Calu3 (cell line): ENCODE results near the gene LARP1. TPM values are rescaled to one million over a fixed set of nuclear protein-coding genes. Genes with fewer than 3 reads are reported as not detected.

Experiments
- BruUV-seq: library from RNA; stranded (reverse); fragments of 400-500 nt; replicated peaks from 2 replicates; lab custom pipeline; 2021; lab: Mats Ljungman, UMichigan
- CTCF ChIA-PET: fragments of 300-600 bp; sonication (Branson Sonifier 250); formaldehyde crosslinking; loops from one replicate; lab custom pipeline; 2022; ENCODE audit warnings: antibody characterized with exemption; lab: Charles Lee
- DNase-seq: peaks from one replicate; pipeline ENCODE4 v3.0.0; 2022
- H3K27ac Mint-ChIP-seq: one replicate; pipeline ENCODE4 v1.8.0; 2022; ENCODE audit warnings: mixed read lengths; ENCODE audit not compliant: unreplicated experiment
- H3K27me3 Mint-ChIP-seq: one replicate; pipeline ENCODE4 v1.8.0; 2022; ENCODE audit warnings: mixed read lengths; ENCODE audit not compliant: unreplicated experiment
- H3K36me3 Mint-ChIP-seq: one replicate; pipeline ENCODE4 v1.8.0; 2022; ENCODE audit warnings: mild to moderate bottlenecking, moderate library complexity, mixed read lengths; ENCODE audit not compliant: insufficient read depth, unreplicated experiment
- H3K4me1 Mint-ChIP-seq: one replicate; pipeline ENCODE4 v1.8.0; 2022; ENCODE audit warnings: mild to moderate bottlenecking, low read depth, mixed read lengths; ENCODE audit not compliant: unreplicated experiment
- H3K4me3 Mint-ChIP-seq: one replicate; pipeline ENCODE4 v1.8.0; 2022; ENCODE audit warnings: mild to moderate bottlenecking, low read depth, moderate library complexity, mixed read lengths; ENCODE audit not compliant: unreplicated experiment
- H3K9me3 Mint-ChIP-seq: one replicate; pipeline ENCODE4 v1.8.0; 2022; ENCODE audit warnings: low read depth, mixed read lengths; ENCODE audit not compliant: unreplicated experiment
- CTCF ChIP-seq: fragments of 200-600 bp; IDR thresholded peaks from one replicate; pipeline ENCODE4 v1.8.0; 2022; ENCODE audit warnings: antibody characterized with exemption; ENCODE audit not compliant: unreplicated experiment
- intact Hi-C: fragments of 100-400 bp; cut with micrococcal nuclease; formaldehyde crosslinking; loops from one replicate; pipeline ENCODE4 v1.10.0; 2022; ENCODE audit not compliant: unreplicated experiment
- total RNA-seq: library from RNA; stranded (reverse); gene quantifications from 2 replicates; pipeline ENCODE4 v1.2.3, GENCODE V29; 2022

LARP1 gene
- total RNA-seq, 1 experiment from 2014 or later: 339 TPM

- no TSS peak for BruUV-seq
- H3K27me3 Mint-ChIP-seq: no peaks in the 10 kb centered on the region
- DNase-seq: no peak
- intact Hi-C loops: no loop called here
- CTCF ChIA-PET: no interaction called here
- no peak overlapping the region for H3K4me3 Mint-ChIP-seq
- no peak overlapping the region for H3K27ac Mint-ChIP-seq
- H3K9me3 Mint-ChIP-seq: no peaks in the 10 kb centered on the region
- no peak for TF ChIP-seq CTCF
- peaks cover 63% of the 10 kb centered on the region for H3K36me3 Mint-ChIP-seq
- H3K4me1 Mint-ChIP-seq: peaks cover 12% of the 10 kb centered on the region
These were observed 40.0 kb downstream of the LARP1 start for GRCh38 chr5:154795235-154795596.

- TF ChIP-seq CTCF: no peak
- intact Hi-C loops: no loop called here
- Mint-ChIP-seq H3K27ac (no peak overlapping the region), H3K27me3 (no peaks in the 10 kb centered on the region), H3K4me1 (peaks cover 12% of the 10 kb centered on the region), H3K36me3 (peaks cover 75% of the 10 kb centered on the region), H3K4me3 (no peak overlapping the region), H3K9me3 (no peaks in the 10 kb centered on the region)
- CTCF ChIA-PET: interaction anchor here (0.7 kb wide), 1 partner anchor 145 kb away, joined by 3 read pairs; no protein-coding TSS in a partner anchor
- DNase-seq: no peak
- BruUV-seq: no TSS peak
These were observed 42.6 kb downstream of the LARP1 start for GRCh38 chr5:154797762-154798161.

- no TSS peak for BruUV-seq
- CTCF ChIA-PET: interaction anchor here (0.6 kb wide), 1 partner anchor 45 kb away, joined by 3 read pairs; no protein-coding TSS in a partner anchor
- H3K27ac Mint-ChIP-seq: no peak overlapping the region
These were observed 45.4 kb downstream of the LARP1 start for GRCh38 chr5:154800582-154800981.

GRCh38 chr5:154801083-154801482 lies 45.9 kb downstream of the LARP1 start:
- CTCF ChIA-PET: interaction anchor here (0.6 kb wide), 1 partner anchor 45 kb away, joined by 3 read pairs; no protein-coding TSS in a partner anchor
- H3K9me3 Mint-ChIP-seq: no peaks in the 10 kb centered on the region
- no peak for TF ChIP-seq CTCF
- no peak for DNase-seq
- peaks cover 84% of the 10 kb centered on the region for H3K36me3 Mint-ChIP-seq
- intact Hi-C loops: no loop called here
- H3K27me3 Mint-ChIP-seq: no peaks in the 10 kb centered on the region
- H3K4me3 Mint-ChIP-seq: no peak overlapping the region
- BruUV-seq: no TSS peak
- no peaks in the 10 kb centered on the region for H3K4me1 Mint-ChIP-seq
- no peak overlapping the region for H3K27ac Mint-ChIP-seq

More at GRCh38 chr5:154800582-154800981, 45.4 kb downstream of the LARP1 start:
- Mint-ChIP-seq H3K4me1 (no peaks in the 10 kb centered on the region), H3K36me3 (peaks cover 84% of the 10 kb centered on the region), H3K9me3 (no peaks in the 10 kb centered on the region), H3K4me3 (no peak overlapping the region), H3K27me3 (no peaks in the 10 kb centered on the region)
- intact Hi-C loops: no loop called here
- DNase-seq: no peak
- no peak for TF ChIP-seq CTCF
